GM12878 (cell line): ENCODE results near the gene PLXNC1. TPM values are rescaled to one million over a fixed set of nuclear protein-coding genes. Genes with fewer than 3 reads are reported as not detected.

ENCODE experiments used
- ATAC-seq: fragments of 200-7000 bp; cut with Tn5 transposase; 3 replicates; pipeline ENCODE4 v1.9.1; 2020; ENCODE audit warnings: mild to moderate bottlenecking, moderate library complexity
- BruUV-seq: library from RNA; stranded (reverse); fragments of 400-500 nt; replicated peaks from 2 replicates; lab custom pipeline; 2021; lab: Mats Ljungman, UMichigan
- CTCF ChIA-PET: fragments of 300-600 bp; sonication (Branson Sonifier 250); formaldehyde crosslinking; extraction: SDS; loops from one replicate; lab custom pipeline; 2021; ENCODE audit warnings: inconsistent platforms; lab: Yijun Ruan, JAX
- POLR2A ChIA-PET: fragments of 350-600 bp; formaldehyde crosslinking; extraction: SDS; loops from one replicate; lab custom pipeline; 2021; ENCODE audit warnings: inconsistent platforms; lab: Charles Lee
- RAD21 ChIA-PET: fragments of 300-600 bp; sonication (Branson Sonifier 250); formaldehyde crosslinking; loops from one replicate; lab custom pipeline; 2023; ENCODE audit warnings: antibody characterized with exemption; ENCODE audit not compliant: unreplicated experiment; lab: Charles Lee
- SMC1A ChIA-PET: fragments of 300-600 bp; sonication (Branson Sonifier 250); formaldehyde crosslinking; loops from one replicate; lab custom pipeline; 2023; ENCODE audit not compliant: unreplicated experiment, uncharacterized antibody; lab: Charles Lee
- DNase-seq: peaks from one replicate; pipeline ENCODE4 v3.0.0-alpha.2; 2011; ENCODE audit warnings: low read depth, low spot score
- FAIRE-seq: peaks from 3 replicates; lab custom pipeline; 2011; peaks lifted over from hg19 to GRCh38; lab: Jason Lieb, UNC
- H2AFZ ChIP-seq: 2 replicates; pipeline ENCODE4 v1.6.0; 2011; ENCODE audit warnings: low read depth, low read length, control low read depth; ENCODE audit not compliant: control insufficient read depth
- H3K27ac ChIP-seq: 2 replicates; pipeline ENCODE4 v1.5.1; 2011; ENCODE audit warnings: control low read depth; ENCODE audit not compliant: control insufficient read depth, insufficient read depth
- H3K27me3 ChIP-seq, 2 experiments: replicated peaks in 1 of 2; 2 replicates each; pipeline versions ENCODE4 v1.6.0 to v1.6.1; 2011; ENCODE audit warnings: low read length in 1 of 2; ENCODE audit not compliant: control insufficient read depth in 2 of 2, insufficient read depth in 2 of 2
- H3K36me3 ChIP-seq, 2 experiments: 2 replicates each; pipeline ENCODE4 v1.5.1; 2011; ENCODE audit warnings: low read length in 1 of 2; ENCODE audit not compliant: control insufficient read depth in 2 of 2, insufficient read depth in 2 of 2
- H3K4me1 ChIP-seq: 2 replicates; pipeline ENCODE4 v1.6.1; 2011; ENCODE audit warnings: mild to moderate bottlenecking, low read length, moderate library complexity, mixed read lengths; ENCODE audit not compliant: control insufficient read depth, insufficient read depth
- H3K4me2 ChIP-seq: 2 replicates; pipeline ENCODE4 v1.6.0; 2011; ENCODE audit warnings: control low read depth; ENCODE audit not compliant: control insufficient read depth, insufficient read depth
- H3K4me3 ChIP-seq: fragments of 200-600 bp; sonication (generic); 2 replicates; pipeline ENCODE4 v1.5.1; 2016
- H3K79me2 ChIP-seq: 2 replicates; pipeline ENCODE4 v1.6.0; 2011; ENCODE audit warnings: low read length; ENCODE audit not compliant: control insufficient read depth, insufficient read depth
- H3K9ac ChIP-seq: 2 replicates; pipeline ENCODE4 v1.8.0; 2011; ENCODE audit warnings: low read length, control low read depth, mixed read lengths; ENCODE audit not compliant: control insufficient read depth, insufficient read depth
- H3K9me3 ChIP-seq: replicated peaks from 3 replicates; pipeline ENCODE4 v1.5.1; 2011; ENCODE audit warnings: mild to moderate bottlenecking, low read length; ENCODE audit not compliant: control insufficient read depth, insufficient read depth
- H4K20me1 ChIP-seq: 2 replicates; pipeline ENCODE4 v1.6.0; 2011; ENCODE audit not compliant: control insufficient read depth, insufficient read depth
- FOXM1 ChIP-seq: IDR thresholded peaks from 2 replicates; pipeline ENCODE4 v1.6.1; 2012; ENCODE audit warnings: low read depth, mild to moderate bottlenecking, inconsistent platforms, low read length, moderate library complexity
- KDM1A ChIP-seq: fragments of 200-600 bp; sonication (generic); IDR thresholded peaks from 2 replicates; pipeline ENCODE4 v1.6.1; 2016; ENCODE audit warnings: borderline replicate concordance
- MTA3 ChIP-seq: IDR thresholded peaks from 2 replicates; pipeline ENCODE4 v1.6.1; 2012; ENCODE audit warnings: low read length, inconsistent platforms, borderline replicate concordance
- PAX8 ChIP-seq: fragments of 450-650 bp; IDR thresholded peaks from 2 replicates; pipeline ENCODE4 v1.6.1; 2017; ENCODE audit warnings: mild to moderate bottlenecking, moderate library complexity
- POLR2AphosphoS2 ChIP-seq: IDR thresholded peaks from 2 replicates; pipeline ENCODE4 v1.6.1; 2011; ENCODE audit warnings: low read depth, mild to moderate bottlenecking, low read length, improper control_type of control experiment, moderate library complexity
- POLR2AphosphoS5 ChIP-seq: IDR thresholded peaks from 2 replicates; pipeline ENCODE4 v1.6.1; 2011; ENCODE audit warnings: mild to moderate bottlenecking, low read length, inconsistent platforms
- SREBF2 ChIP-seq: IDR thresholded peaks from 2 replicates; pipeline ENCODE4 v1.6.1; 2012; ENCODE audit warnings: mild to moderate bottlenecking, low read length
- USF1 ChIP-seq: IDR thresholded peaks from 2 replicates; pipeline ENCODE4 v1.6.1; 2011; ENCODE audit warnings: borderline replicate concordance, low read depth, mild to moderate bottlenecking, moderate library complexity, mixed read lengths, low read length; ENCODE audit not compliant: insufficient read depth; ENCODE audit errors: extremely low read length
- WGBS: methylation state at CpG from one replicate; pipeline ENCODE4 v1.1.6; 2016; ENCODE audit warnings: low lambda C conversion rate; ENCODE audit not compliant: insufficient replicate concordance, insufficient coverage; ENCODE audit errors: missing lambda C conversion rate; 5-methylcytosine and 5-hydroxymethylcytosine counted together
- in situ Hi-C: fragments of 300-500 bp; cut with MboI; formaldehyde crosslinking; loops from 9 replicates; pipeline ENCODE4 v1.14.3; 2018; ENCODE audit warnings: mixed read lengths
- intact Hi-C: fragments of 100-400 bp; cut with micrococcal nuclease; formaldehyde crosslinking; loops from one replicate; pipeline ENCODE4 v1.14.2; 2022; ENCODE audit not compliant: unreplicated experiment
- polyA plus RNA-seq, 11 experiments: library from polyadenylated mRNA; depleted of rRNA in 4 of 11; unstranded in 6 of 11; stranded (reverse) in 5 of 11; fragments of >200 nt; fragmentation: Nextera tagmentation in 4 of 11; fragmentation: Illumina TruSeq in 1 of 11; extraction: Ambion mirVana in 4 of 11; extraction: Trizol in 1 of 11; gene quantifications; 1 replicate in 1 of 11; 2 replicates in 10 of 11; pipeline versions ENCODE4 v1.2.1 to v1.2.3, GENCODE V29; 2011 to 2016; ENCODE audit warnings: inconsistent platforms in 2 of 11, missing spikeins in 2 of 11, low read depth in 1 of 11
- total RNA-seq, 4 experiments: library from RNA; depleted of rRNA in 3 of 4; stranded (reverse); fragments of >200 nt in 3 of 4; fragmentation: Illumina TruSeq in 1 of 4; extraction: Trizol in 1 of 4; gene quantifications; 2 replicates each; pipeline versions ENCODE4 v1.2.1 to v1.2.3, GENCODE V29; 2013 to 2021
- TF ChIP-seq, protein P1 (sequence below): fragments of 450-650 bp; IDR thresholded peaks from 2 replicates; pipeline ENCODE4 v1.6.1; 2016; ENCODE audit warnings: mild to moderate bottlenecking
- TF ChIP-seq, protein P2 (sequence below): fragments of 450-650 bp; IDR thresholded peaks from 2 replicates; pipeline ENCODE4 v1.6.1; 2017; ENCODE audit warnings: mild to moderate bottlenecking, low read depth, inconsistent platforms; ENCODE audit not compliant: poor library complexity, severe bottlenecking
- TF ChIP-seq, protein P3 (sequence below): fragments of 450-650 bp; IDR thresholded peaks from 2 replicates; pipeline ENCODE4 v1.6.1; 2017; ENCODE audit warnings: antibody characterized with exemption, mild to moderate bottlenecking, moderate library complexity
- TF ChIP-seq, protein P4 (sequence below): fragments of 450-650 bp; formaldehyde crosslinking; IDR thresholded peaks from 2 replicates; pipeline ENCODE4 v1.4.0; 2020; ENCODE audit warnings: mild to moderate bottlenecking, moderate library complexity

The PLXNC1 gene
- total and polyA plus RNA-seq, 10 of the 15 experiments (the other 5 are each of a cell fraction or from before 2014, with no cell fraction given), result 5.2 to 41.2 (median 24.6) TPM

DNA sequence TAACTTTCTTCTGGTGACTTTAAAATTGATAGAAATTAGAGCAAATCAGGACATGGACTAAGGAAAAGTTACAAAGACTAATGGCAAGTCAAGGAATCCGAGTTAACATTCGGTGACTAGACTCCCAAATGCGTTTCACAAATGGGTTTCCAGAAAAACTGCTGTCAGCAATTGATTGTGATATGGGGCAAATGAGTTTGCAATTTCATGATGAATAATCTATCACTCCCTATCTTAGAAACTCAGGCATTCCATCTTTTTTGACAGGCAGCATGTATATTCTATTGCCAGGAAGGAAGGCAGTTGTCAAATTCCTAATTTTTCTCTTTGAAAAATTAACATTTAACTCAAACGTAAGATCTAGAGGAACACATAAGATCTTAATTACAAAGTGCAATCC is 40.5 kb upstream of the PLXNC1 start:
- Histone ChIP-seq H4K20me1 (no peaks in the 10 kb centered on the region), H3K9me3 (no peaks in the 10 kb centered on the region), H3K4me3 (no peak overlapping the region), H3K36me3 (no peaks in the 10 kb centered on the region), H3K79me2 (no peaks in the 10 kb centered on the region), H3K9ac (no peak overlapping the region), H3K27ac (no peak overlapping the region), H3K4me1 (no peaks in the 10 kb centered on the region), H3K4me2 (no peak overlapping the region), H3K27me3 (peaks cover 0 to 2% of the 10 kb centered on the region in 2 experiments; a peak in 1 of 4 replicates), H2AFZ (no peak overlapping the region)
- SMC1A ChIA-PET, result interaction anchor here (0.5 to 1.8 kb wide), 3 partner anchors 15 to 1116 kb away, joined by 3 to 5 read pairs (median 3); no protein-coding TSS in a partner anchor
- in situ Hi-C loops (no loop called here), intact Hi-C loops (loop anchor here (10.0 kb wide), 1 partner anchor 1123 kb away; no protein-coding TSS in a partner anchor)
- DNase-seq, result no peak
- 17% methylated on average over 4 of the region's 4 CpGs for WGBS
- RAD21 ChIA-PET, result no interaction called here
- ATAC-seq, result no peak
- BruUV-seq, result no TSS peak
- CTCF ChIA-PET, result no interaction called here
- POLR2A ChIA-PET, result no interaction called here
- FAIRE-seq, result no peak
- no peak for TF ChIP-seq FOXM1
- TF ChIP-seq, protein P1, sequence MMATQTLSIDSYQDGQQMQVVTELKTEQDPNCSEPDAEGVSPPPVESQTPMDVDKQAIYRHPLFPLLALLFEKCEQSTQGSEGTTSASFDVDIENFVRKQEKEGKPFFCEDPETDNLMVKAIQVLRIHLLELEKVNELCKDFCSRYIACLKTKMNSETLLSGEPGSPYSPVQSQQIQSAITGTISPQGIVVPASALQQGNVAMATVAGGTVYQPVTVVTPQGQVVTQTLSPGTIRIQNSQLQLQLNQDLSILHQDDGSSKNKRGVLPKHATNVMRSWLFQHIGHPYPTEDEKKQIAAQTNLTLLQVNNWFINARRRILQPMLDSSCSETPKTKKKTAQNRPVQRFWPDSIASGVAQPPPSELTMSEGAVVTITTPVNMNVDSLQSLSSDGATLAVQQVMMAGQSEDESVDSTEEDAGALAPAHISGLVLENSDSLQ, result no peak
- TF ChIP-seq, protein P2, sequence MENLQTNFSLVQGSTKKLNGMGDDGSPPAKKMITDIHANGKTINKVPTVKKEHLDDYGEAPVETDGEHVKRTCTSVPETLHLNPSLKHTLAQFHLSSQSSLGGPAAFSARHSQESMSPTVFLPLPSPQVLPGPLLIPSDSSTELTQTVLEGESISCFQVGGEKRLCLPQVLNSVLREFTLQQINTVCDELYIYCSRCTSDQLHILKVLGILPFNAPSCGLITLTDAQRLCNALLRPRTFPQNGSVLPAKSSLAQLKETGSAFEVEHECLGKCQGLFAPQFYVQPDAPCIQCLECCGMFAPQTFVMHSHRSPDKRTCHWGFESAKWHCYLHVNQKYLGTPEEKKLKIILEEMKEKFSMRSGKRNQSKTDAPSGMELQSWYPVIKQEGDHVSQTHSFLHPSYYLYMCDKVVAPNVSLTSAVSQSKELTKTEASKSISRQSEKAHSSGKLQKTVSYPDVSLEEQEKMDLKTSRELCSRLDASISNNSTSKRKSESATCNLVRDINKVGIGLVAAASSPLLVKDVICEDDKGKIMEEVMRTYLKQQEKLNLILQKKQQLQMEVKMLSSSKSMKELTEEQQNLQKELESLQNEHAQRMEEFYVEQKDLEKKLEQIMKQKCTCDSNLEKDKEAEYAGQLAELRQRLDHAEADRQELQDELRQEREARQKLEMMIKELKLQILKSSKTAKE, result no peak
- TF ChIP-seq, protein P3, sequence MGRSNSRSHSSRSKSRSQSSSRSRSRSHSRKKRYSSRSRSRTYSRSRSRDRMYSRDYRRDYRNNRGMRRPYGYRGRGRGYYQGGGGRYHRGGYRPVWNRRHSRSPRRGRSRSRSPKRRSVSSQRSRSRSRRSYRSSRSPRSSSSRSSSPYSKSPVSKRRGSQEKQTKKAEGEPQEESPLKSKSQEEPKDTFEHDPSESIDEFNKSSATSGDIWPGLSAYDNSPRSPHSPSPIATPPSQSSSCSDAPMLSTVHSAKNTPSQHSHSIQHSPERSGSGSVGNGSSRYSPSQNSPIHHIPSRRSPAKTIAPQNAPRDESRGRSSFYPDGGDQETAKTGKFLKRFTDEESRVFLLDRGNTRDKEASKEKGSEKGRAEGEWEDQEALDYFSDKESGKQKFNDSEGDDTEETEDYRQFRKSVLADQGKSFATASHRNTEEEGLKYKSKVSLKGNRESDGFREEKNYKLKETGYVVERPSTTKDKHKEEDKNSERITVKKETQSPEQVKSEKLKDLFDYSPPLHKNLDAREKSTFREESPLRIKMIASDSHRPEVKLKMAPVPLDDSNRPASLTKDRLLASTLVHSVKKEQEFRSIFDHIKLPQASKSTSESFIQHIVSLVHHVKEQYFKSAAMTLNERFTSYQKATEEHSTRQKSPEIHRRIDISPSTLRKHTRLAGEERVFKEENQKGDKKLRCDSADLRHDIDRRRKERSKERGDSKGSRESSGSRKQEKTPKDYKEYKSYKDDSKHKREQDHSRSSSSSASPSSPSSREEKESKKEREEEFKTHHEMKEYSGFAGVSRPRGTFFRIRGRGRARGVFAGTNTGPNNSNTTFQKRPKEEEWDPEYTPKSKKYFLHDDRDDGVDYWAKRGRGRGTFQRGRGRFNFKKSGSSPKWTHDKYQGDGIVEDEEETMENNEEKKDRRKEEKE, result no peak
- no peak for TF ChIP-seq MTA3
- TF ChIP-seq POLR2AphosphoS2, result no peak
- TF ChIP-seq SREBF2, result no peak
- no peak for TF ChIP-seq POLR2AphosphoS5
- TF ChIP-seq USF1, result no peak
- no peak for TF ChIP-seq KDM1A
- TF ChIP-seq, protein P4, sequence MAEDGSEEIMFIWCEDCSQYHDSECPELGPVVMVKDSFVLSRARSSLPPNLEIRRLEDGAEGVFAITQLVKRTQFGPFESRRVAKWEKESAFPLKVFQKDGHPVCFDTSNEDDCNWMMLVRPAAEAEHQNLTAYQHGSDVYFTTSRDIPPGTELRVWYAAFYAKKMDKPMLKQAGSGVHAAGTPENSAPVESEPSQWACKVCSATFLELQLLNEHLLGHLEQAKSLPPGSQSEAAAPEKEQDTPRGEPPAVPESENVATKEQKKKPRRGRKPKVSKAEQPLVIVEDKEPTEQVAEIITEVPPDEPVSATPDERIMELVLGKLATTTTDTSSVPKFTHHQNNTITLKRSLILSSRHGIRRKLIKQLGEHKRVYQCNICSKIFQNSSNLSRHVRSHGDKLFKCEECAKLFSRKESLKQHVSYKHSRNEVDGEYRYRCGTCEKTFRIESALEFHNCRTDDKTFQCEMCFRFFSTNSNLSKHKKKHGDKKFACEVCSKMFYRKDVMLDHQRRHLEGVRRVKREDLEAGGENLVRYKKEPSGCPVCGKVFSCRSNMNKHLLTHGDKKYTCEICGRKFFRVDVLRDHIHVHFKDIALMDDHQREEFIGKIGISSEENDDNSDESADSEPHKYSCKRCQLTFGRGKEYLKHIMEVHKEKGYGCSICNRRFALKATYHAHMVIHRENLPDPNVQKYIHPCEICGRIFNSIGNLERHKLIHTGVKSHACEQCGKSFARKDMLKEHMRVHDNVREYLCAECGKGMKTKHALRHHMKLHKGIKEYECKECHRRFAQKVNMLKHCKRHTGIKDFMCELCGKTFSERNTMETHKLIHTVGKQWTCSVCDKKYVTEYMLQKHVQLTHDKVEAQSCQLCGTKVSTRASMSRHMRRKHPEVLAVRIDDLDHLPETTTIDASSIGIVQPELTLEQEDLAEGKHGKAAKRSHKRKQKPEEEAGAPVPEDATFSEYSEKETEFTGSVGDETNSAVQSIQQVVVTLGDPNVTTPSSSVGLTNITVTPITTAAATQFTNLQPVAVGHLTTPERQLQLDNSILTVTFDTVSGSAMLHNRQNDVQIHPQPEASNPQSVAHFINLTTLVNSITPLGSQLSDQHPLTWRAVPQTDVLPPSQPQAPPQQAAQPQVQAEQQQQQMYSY (CRISPR knock-in tag), result no peak
- no peak for TF ChIP-seq PAX8
